HG03378 (cell line): ENCODE measurements around the gene GLG1.
"Not testable (repeated sequence)": the region's sequence is repeated elsewhere in the genome, so short reads cannot be mapped to it uniquely, and the experiment has no call there.

ENCODE experiments used
- ATAC-seq: cut with Tn5 transposase; IDR thresholded peaks from one replicate; pipeline ENCODE4 v1.9.1; 2021; ENCODE audit warnings: mild to moderate bottlenecking, moderate library complexity; ENCODE audit not compliant: unreplicated experiment

Gene GLG1

DNA sequence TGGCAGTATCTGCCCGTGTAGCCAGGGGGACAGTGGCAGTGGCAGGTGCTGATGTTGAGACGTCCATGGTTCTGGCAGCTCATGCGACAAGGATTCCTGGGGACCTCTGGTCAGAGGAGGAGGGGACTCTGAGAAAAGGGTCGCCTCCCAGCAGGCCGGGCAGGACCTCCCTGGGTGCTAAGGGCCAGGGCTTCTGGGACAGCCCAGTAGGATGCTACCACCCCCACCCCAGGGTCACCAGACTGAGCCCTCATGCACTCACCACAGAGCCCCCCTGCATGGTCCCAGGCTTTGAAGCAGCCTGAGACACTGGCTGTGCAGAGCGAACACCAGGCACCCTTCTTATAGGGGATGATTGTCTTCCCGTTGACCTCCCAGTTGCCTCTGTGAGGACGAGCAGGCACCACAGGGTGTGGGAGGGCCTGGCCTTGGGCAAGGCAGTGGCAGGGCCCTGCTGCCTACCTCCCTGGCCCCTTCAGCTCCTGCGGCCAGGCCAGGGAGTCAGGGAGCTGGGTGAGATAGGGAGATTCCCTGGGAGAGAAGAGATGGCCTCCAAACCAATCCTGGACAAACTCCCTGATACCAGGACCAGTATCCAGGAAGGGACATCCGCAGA lies 194.0 kb downstream of the GLG1 start:
- ATAC-seq: not testable (repeated sequence)

- not testable (repeated sequence) for ATAC-seq
Measured at GRCh38 chr16:74412138-74412774, 194.7 kb downstream of the GLG1 start.

GRCh38 chr16:74410981-74411380 lies 195.9 kb downstream of the GLG1 start:
- ATAC-seq: not testable (repeated sequence)

GRCh38 chr16:74410057-74410957 lies 196.6 kb downstream of the GLG1 start:
- not testable (repeated sequence) for ATAC-seq

DNA sequence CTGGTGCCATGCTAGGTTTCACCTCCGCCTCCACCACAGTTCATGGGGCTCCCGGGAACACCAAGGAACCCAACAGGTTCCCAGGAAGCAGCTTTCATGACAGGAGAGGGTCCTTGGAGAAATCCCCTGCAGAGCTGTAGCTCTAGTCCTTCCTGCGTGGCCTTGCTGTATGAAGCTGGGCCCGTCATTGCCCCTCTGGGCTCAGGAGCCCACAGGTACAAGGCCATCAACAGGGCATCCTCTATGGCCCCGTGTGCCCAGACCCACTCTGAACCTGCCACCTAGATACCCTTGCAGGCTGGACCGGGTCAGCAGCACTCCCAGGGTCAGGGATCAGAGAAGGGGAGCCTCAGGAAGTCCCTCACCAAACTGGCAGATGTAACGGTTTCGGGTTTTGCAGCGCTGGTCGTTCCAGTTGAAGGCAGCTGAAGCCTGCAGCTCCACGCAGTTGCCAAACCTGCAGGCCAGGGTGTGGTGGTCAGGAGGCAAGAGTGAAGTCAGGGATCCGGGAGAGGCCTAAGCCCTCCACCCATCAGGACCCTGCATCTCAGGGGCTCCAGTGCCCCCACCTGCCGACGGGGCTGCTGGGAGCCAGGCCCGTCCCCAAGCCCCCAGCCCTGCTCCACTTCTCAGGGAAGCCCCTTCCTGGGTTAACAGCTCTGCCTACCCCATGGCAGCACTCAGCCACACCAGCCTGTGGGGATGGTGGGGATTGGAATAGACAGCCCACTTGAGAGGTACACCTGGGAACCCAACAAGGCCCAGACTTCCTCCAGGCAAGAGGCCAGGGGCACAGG lies 197.5 kb downstream of the GLG1 start:
- not testable (repeated sequence) for ATAC-seq

DNA sequence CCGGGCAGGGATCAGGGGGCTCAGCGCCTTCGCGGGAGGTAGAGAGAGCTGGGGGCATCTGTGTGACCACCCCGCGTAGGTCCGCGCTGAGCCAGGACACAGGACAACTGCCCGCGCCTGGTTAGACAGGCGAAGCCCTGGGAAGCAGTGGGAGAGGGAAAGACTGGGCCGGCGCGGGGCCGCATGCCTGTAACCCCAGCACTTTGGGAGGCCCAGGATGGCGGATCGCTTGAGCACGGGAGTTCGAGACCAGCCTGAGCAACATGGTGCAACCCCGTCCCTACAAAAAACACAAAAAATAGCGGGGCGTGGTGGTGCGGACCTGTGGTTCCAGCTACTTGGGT lies 199.6 kb downstream of the GLG1 start:
- ATAC-seq: not testable (repeated sequence)

DNA sequence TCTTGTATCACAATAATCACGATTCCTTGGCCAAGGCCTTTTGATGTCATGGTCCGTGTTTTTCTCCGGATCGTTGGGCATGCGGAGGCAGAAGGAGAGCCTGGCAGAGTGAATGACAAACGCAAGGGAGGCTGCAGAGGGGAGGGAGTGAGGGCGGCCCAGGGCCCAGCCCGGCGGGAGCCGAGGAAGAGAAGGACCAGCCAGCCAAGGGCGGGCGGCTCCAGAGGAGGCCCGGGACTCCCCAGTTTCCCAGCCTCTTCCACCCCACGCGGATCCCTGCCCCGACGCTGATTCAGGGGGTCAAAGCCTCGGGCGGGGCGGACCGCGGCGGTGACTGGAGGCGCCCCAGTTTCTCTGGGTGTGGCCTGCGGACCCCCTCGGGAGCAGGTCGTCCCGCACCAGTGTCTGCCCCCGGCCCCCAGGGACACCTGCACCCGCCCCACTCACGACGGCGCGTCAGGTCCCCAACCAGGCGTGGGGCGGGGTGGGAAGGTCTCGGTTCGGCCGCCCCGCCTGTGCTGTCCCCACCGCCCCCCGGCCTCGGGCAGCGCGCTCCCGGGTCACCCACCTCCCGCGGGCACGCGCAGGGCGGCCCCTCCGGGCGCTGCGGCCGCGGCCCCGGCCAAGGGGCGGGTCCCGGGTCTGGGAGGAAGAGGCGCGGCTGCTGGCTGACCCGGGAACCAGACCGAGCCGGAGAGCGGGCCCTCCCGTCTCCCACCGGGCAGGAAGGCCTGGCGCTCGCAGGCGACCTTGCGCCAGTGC lies 200.1 kb downstream of the GLG1 start:
- ATAC-seq: not testable (repeated sequence)

DNA sequence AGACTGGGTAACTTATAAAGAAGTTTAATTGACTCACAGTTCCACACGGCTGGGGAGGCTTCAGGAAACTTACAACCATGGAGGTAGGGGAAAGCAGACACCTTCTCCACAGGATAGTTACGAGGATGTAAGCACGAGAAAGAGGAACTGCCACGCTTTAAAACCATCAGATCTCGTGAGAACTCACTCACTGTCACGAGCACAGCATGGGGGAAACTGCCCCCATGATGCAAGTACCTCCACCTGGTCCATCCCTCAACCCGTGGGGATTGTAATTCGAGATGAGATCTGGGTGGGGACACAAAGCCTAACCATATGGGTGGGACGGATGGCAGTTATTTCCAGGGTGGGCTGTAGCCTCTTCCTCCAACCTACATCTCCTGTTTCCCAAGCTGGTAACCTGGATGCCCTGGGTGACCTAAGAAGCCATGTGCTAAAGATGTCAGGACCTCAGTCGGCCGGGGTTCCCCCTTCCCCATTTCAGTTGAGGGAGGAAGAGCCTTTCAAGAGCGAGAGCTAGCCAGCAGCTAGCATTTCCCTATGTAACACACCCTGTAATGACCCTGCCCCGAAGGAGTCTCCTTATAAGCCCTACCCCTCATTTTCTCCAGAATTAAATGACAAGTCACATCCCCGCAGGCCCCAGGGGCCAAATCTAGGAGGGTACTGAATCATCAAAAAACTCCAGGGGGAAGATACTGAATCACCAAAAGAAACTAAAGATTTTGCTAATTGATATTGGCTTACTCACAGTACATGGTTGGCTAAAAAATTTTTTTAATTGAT lies 202.6 kb downstream of the GLG1 start:
- not testable (repeated sequence) for ATAC-seq

DNA sequence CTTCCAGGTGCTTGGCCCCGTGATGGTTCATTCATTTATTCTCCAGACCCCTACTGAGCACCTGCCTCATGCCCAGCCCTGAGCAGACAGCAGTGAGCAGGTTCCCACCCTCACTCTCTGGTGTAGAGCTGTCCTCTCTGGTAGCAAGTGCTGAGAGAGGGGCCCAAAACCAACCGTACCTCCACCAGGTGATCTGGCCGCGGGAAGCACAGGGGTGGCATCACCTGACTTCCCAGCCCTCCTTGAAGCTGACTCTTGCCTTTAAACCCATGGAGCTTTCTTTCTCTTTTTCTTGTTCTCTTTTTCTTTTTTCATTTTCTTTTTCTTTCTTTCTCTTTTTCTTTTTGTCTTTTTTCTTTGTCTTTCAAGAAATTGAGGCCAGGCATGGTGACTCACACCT lies 206.7 kb downstream of the GLG1 start:
- not testable (repeated sequence) for ATAC-seq

DNA sequence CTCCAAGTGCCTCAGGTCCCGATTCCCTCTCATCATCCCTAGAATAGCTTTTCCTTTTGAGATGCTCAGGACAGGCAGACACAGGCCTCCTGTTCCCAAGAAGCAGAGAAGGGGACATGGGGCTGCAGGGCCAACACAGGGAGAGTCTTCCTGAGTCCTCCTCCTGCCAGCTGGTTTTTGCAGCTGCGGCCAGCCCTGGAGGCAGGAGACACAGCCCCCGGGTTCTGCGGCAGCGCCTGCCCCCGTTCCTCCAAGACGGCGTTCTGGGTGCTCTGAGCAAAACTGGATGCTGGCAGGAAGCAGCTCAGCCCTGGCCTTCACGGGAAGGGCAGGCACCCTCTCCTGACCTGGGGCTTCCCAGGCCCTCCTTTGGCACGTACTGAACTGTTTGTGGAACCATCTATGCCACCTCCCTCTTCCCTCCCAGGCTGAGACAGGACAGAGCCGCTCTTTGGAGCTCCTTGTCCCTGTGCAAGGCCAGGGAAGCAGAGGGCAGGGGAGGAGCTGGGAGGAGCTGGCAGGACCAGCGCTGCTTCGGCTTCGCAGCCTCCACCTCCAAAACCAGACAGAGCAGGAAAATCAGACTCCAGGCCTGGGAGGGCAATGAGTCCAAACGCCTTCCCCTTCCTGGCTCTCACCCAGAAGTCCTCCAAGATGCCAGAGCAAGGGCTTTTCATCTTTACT lies 208.6 kb downstream of the GLG1 start:
- not testable (repeated sequence) for ATAC-seq
